NCI-H2196 treated with DMSO at 0.1 percent for 48 hours (cell line): ENCODE results near the gene ADSS2.
"Not testable (repeated sequence)": the region's sequence is repeated elsewhere in the genome, so short reads cannot be mapped to it uniquely, and the experiment has no call there.

Source experiments
- DNase-seq: peaks from one replicate; lab custom pipeline; 2025; ENCODE audit not compliant: unreplicated experiment; lab: John Stamatoyannopoulos, UW

The ADSS2 gene

GRCh38 chr1:244451539-244451950 is at the start of gene ADSS2:
TSS of gene ADSS2 (minus strand) at chr1:244451909. CDS start at chr1:244451817, 92 bp downstream.
- DNase-seq, result no peak

GRCh38 chr1:244500515-244500914 is 48.8 kb upstream of the ADSS2 start:
- not testable (repeated sequence) for DNase-seq

GRCh38 chr1:244499484-244499883 is 47.8 kb upstream of the ADSS2 start:
- DNase-seq, result not testable (repeated sequence)

- DNase-seq, result no peak
Measured at GRCh38 chr1:244497805-244498204, 46.1 kb upstream of the ADSS2 start.

GRCh38 chr1:244496186-244496585 is 44.5 kb upstream of the ADSS2 start:
- DNase-seq, result no peak

- no peak for DNase-seq
Measured at GRCh38 chr1:244494653-244495052, 42.9 kb upstream of the ADSS2 start.

- DNase-seq, result not testable (repeated sequence)
Measured at GRCh38 chr1:244484971-244485370, 33.3 kb upstream of the ADSS2 start.

- no peak for DNase-seq
Measured at GRCh38 chr1:244473059-244473605, 21.4 kb upstream of the ADSS2 start.

- DNase-seq, result no peak
Measured at GRCh38 chr1:244466724-244467123, 15.0 kb upstream of the ADSS2 start.

- DNase-seq, result peak; percentile 50
Measured at GRCh38 chr1:244461245-244462071, 9.7 kb upstream of the ADSS2 start, which contains the start of gene CATSPERE. TSS of gene CATSPERE (plus strand) at chr1:244461273. CDS start at chr1:244461430, 157 bp downstream.

- no peak for DNase-seq
Measured at GRCh38 chr1:244460197-244460596, 8.5 kb upstream of the ADSS2 start.

GRCh38 chr1:244458781-244459180 is 7.1 kb upstream of the ADSS2 start:
- DNase-seq, result no peak

GRCh38 chr1:244456586-244456985 is 4.9 kb upstream of the ADSS2 start:
- DNase-seq, result no peak

GRCh38 chr1:244454412-244454811 is 2.7 kb upstream of the ADSS2 start:
- DNase-seq, result no peak

- DNase-seq, result peak; percentile 89
Measured at GRCh38 chr1:244451951-244452795, 464 bp upstream of the ADSS2 start.

- no peak for DNase-seq
Measured at GRCh38 chr1:244450597-244451538, 841 bp downstream of the ADSS2 start.

GRCh38 chr1:244449936-244450508 is 1.7 kb downstream of the ADSS2 start:
- DNase-seq, result no peak

GRCh38 chr1:244448279-244449036 is 3.3 kb downstream of the ADSS2 start:
- no peak for DNase-seq

- no peak for DNase-seq
Measured at GRCh38 chr1:244447552-244447951, 4.2 kb downstream of the ADSS2 start.
